CD4-positive, alpha-beta T cell treated with Interleukin-2 at 100 ng/mL for 4 hours (primary cell): ENCODE measurements around the gene CNGA4.
"Not testable (repeated sequence)": the region's sequence is repeated elsewhere in the genome, so short reads cannot be mapped to it uniquely, and the experiment has no call there.

Experiments used
- DNase-seq: peaks from one replicate; pipeline ENCODE4 v3.0.0-alpha.2; 2020; ENCODE audit warnings: low spot score

Gene CNGA4

DNA sequence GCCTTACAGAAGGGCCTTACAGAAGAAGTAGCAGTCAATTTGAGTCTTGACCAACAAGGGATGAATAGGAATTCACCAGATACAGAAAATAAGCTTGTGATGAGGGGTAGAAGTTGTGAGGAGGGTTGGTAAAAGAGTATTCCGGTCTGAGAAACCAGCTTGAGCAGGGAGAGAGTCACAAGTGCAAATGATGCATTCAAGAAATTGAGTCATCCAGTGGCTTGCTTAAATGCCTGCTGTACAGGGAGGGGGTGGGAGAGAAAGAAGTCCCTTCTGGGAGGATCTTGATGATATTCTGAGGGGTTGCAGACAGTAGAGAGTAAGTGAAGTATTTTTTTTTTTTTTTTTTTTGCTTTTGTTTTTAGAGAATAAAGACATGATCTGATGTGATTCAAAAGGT is 29.9 kb downstream of the CNGA4 start:
- DNase-seq: no peak

DNA sequence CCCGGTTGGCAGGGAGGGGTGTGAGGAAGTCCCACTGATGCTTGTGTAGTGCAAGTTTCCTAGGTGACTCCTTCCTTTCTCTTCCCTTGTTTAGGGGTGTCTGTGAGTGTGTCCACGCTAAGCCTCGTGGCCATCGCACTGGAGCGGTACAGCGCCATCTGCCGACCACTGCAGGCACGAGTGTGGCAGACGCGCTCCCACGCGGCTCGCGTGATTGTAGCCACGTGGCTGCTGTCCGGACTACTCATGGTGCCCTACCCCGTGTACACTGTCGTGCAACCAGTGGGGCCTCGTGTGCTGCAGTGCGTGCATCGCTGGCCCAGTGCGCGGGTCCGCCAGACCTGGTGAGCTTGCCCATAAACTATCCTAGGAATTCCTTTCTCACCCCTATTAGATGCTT is 31.1 kb downstream of the CNGA4 start:
- no peak for DNase-seq

DNA sequence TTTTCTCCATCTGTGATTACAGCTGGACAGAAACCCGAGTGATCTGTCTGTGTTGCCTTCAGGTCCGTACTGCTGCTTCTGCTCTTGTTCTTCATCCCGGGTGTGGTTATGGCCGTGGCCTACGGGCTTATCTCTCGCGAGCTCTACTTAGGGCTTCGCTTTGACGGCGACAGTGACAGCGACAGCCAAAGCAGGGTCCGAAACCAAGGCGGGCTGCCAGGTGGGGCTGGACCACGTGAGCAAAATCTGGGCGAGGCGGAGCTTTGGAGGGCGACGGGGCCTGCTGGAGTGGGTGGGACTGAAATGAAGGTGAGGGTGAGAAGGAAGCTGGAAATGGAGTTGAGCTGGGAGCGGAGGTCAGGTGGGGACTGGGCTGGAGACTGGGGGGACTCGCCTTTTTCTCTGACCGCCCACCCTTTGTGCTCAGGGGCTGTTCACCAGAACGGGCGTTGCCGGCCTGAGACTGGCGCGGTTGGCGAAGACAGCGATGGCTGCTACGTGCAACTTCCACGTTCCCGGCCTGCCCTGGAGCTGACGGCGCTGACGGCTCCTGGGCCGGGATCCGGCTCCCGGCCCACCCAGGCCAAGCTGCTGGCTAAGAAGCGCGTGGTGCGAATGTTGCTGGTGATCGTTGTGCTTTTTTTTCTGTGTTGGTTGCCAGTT is 31.8 kb downstream of the CNGA4 start:
- no peak for DNase-seq

DNA sequence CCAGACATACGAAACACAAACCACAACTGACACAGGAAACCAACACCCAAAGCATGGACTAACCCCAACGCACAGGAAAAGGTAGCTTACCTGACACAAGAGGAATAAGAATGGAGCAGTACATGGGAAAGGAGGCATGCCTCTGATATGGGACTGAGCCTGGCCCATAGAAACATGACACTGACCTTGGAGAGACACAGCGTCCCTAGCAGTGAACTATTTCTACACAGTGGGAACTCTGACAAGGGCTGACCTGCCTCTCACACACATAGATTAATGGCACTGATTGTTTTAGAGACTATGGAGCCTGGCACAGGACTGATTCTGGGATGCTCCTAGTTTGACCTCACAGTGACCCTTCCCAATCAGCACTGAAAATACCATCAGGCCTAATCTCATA is 32.7 kb downstream of the CNGA4 start:
- DNase-seq: no peak

DNA sequence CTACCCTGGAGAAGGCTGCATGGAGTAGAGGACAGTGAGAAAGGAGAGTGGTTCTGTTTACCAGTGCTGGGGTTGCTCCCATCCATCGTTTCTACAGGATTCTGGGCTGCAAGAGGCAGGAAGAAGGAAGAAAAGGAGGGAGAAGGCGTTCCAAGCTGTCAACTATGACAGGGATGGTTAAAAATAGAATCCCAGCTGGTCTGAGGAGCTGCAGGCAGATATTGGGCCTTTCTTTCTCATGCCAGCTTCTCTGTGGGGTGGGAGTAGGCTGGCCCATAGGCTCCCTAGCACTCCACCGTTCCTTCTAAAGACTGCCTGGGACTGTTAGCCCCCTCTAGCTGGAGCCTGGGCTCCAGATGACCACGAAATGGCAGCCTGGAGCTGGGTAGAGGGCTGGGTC is 34.3 kb downstream of the CNGA4 start:
- no peak for DNase-seq

DNA sequence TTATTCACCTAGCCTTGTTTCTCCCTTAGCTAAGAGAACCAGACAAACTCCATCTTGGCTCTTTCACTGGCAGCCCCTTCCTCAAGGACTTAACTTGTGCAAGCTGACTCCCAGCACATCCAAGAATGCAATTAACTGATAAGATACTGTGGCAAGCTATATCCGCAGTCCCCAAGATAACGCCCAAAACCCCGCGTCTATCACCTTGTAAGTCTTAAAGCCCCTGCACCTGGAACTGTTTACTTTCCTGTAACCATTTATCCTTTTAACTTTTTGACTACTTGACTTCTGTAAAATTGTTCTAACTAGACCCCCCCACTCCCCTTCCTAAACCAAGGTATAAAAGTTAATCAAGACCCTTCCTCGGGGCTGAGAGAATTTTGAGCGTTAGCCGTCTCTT is 41.9 kb downstream of the CNGA4 start:
- not testable (repeated sequence) for DNase-seq

DNA sequence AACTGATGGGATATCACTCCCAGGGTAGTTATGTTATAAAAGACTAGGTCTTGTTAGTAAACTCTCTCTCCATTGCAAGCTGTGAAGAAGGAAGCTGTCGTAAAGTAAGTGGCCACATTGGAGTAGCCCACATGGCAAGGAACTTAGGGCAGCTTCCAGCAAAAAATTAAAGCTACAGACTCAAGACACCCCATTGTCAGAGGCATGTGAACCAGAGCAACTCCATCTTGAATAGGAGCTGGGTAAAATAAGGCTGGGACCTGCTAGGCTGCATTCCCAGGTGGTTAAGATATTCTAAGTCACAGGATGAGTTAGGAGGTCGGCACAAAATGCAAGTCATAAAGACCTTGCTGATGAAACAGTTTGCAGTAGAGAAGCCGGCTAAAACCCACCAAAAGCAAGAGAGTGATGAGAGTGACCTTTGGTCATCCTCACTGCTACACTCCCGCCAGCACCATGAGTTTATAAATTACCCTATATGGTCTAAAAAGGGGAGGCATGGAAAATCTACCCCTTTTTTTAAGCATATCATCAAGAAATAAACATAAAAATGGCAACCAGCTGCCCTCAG is 44.6 kb downstream of the CNGA4 start:
- DNase-seq: no peak

DNA sequence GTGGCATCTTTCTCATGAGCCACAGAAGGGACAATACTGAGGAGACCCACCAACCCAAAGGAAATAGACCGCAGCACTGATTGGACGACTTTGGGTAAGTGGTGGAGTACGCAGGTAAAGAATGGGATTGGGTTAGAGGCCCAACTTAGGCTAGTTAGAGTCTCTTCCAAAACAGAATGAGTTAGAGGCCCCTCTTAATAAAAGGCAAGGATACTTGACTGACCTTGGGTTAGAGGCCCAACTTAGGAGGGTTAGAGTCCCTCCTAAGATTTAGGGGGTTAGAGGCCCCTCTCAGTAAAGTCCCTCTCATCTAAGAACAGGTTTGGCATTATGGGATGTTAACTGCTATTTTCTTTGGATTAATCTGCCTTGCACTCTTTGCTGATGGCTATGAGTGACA is 45.4 kb downstream of the CNGA4 start:
- DNase-seq: no peak

DNA sequence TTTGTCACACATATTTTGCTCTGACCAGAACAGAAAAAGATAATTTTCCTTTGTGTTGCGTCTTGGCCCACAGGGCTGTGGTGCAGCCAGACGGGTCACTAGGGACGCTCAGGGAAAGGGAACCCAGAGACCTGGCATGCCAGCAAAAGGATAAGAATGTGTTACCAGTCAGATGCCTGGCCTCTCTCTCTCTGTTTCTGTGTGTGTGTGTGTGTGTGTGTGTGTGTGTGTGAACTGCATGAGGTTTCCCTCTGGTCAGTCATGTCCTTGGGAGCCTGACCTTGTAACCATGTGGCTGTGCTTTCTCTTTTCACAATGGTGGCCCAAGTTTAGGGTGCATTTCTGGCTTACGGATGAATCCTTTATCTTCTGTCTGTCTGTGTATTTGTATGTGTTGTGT is 46.1 kb downstream of the CNGA4 start:
- no peak for DNase-seq
